Measurements from ENCODE around the gene CDCA5. TPM values are rescaled to one million over a fixed set of nuclear protein-coding genes. Genes with fewer than 3 reads are reported as not detected.

The CDCA5 gene
- total RNA-seq, 2 donors from 2014 or later = 48.1 to 82.6 TPM

DNA sequence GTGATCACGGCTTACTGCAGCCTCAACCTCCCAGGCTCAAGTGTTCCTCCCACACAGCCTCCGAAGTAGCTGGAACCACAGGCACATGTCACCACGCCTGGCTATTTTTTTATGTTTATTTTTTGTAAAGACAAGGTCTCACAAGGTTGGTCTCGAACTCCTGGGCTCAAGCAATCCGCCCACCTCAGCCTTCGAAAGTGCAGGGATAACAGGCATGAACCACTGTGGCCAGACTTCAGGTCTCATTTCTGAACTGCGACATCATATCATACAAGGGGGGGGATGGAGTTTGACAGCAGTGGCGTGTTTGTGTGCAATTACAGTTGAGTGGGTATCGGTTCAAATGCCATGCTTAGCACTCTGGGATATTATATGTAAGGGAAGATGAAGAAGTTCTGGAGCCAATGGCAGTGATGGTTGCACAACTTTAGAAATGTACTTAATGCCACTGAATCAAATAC lies 32.4 kb downstream of the CDCA5 start:
- TF ChIP-seq, protein P1, sequence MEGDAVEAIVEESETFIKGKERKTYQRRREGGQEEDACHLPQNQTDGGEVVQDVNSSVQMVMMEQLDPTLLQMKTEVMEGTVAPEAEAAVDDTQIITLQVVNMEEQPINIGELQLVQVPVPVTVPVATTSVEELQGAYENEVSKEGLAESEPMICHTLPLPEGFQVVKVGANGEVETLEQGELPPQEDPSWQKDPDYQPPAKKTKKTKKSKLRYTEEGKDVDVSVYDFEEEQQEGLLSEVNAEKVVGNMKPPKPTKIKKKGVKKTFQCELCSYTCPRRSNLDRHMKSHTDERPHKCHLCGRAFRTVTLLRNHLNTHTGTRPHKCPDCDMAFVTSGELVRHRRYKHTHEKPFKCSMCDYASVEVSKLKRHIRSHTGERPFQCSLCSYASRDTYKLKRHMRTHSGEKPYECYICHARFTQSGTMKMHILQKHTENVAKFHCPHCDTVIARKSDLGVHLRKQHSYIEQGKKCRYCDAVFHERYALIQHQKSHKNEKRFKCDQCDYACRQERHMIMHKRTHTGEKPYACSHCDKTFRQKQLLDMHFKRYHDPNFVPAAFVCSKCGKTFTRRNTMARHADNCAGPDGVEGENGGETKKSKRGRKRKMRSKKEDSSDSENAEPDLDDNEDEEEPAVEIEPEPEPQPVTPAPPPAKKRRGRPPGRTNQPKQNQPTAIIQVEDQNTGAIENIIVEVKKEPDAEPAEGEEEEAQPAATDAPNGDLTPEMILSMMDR (conservative IDR thresholded peaks at IDR 0.05) = no peak
- Mint-ChIP-seq H3K27ac (no peak overlapping the region), H3K9me3 (no peaks in the 10 kb centered on the region), H3K27me3 (ENCODE audit: insufficient read depth) (peaks cover 13% of the 10 kb centered on the region), H3K36me3 (ENCODE audit: low read depth) (no peaks in the 10 kb centered on the region), H3K4me1 (peaks cover 4% of the 10 kb centered on the region), H3K4me3 (no peak overlapping the region)
- no peaks in the 10 kb centered on the region for H3K4me1 ChIP-seq (ENCODE audit: control insufficient read depth, insufficient read depth, low read length)
- H3K27me3 ChIP-seq (ENCODE audit: control insufficient read depth, insufficient read depth, low read length, poor library complexity, severe bottlenecking) = no peaks in the 10 kb centered on the region
- no peak overlapping the region for H3K4me3 ChIP-seq (ENCODE audit: low read length)
- no peaks in the 10 kb centered on the region for H3K9me3 ChIP-seq (ENCODE audit: control insufficient read depth, low read length)
- H3K27ac ChIP-seq (ENCODE audit: low read depth, low read length) = no peak overlapping the region
- no peak for DNase-seq
- no peak overlapping the region for H3K9ac ChIP-seq (ENCODE audit: extremely low read depth, low read length, poor library complexity, severe bottlenecking)
- H3K36me3 ChIP-seq (ENCODE audit: control insufficient read depth, insufficient read depth, low read length) = no peaks in the 10 kb centered on the region
- WGBS, 2 experiments (ENCODE audit: insufficient coverage in 1 of 2, insufficient read length in 1 of 2) = 94 to 96% methylated on average over 8 to 9 of the region's 9 CpGs

GRCh38 chr11:65047581-65048422 lies 36.0 kb downstream of the CDCA5 start:
- DNase-seq = no peak
- Mint-ChIP-seq H3K4me1 (peaks cover 4% of the 10 kb centered on the region), H3K9me3 (no peaks in the 10 kb centered on the region), H3K36me3 (ENCODE audit: low read depth) (peaks cover 10% of the 10 kb centered on the region), H3K4me3 (peak overlapping the region; percentile 35), H3K27ac (no peak overlapping the region), H3K27me3 (ENCODE audit: insufficient read depth) (peaks cover 9% of the 10 kb centered on the region)
- 89 to 93% methylated on average over 25 to 56 of the region's 56 CpGs for WGBS, 2 experiments (ENCODE audit: insufficient coverage in 1 of 2, insufficient read length in 1 of 2)
- Histone ChIP-seq H3K27me3 (ENCODE audit: control insufficient read depth, insufficient read depth, low read length, poor library complexity, severe bottlenecking) (no peaks in the 10 kb centered on the region), H3K27ac (ENCODE audit: low read depth, low read length) (no peak overlapping the region), H3K36me3 (ENCODE audit: control insufficient read depth, insufficient read depth, low read length) (peaks cover 7% of the 10 kb centered on the region), H3K9me3 (ENCODE audit: control insufficient read depth, low read length) (no peaks in the 10 kb centered on the region), H3K9ac (ENCODE audit: extremely low read depth, low read length, poor library complexity, severe bottlenecking) (no peak overlapping the region), H3K4me1 (ENCODE audit: control insufficient read depth, insufficient read depth, low read length) (no peaks in the 10 kb centered on the region), H3K4me3 (ENCODE audit: low read length) (no peak overlapping the region)
- TF ChIP-seq, protein P1 (conservative IDR thresholded peaks at IDR 0.05) = no peak

GRCh38 chr11:65045728-65046127 lies 38.1 kb downstream of the CDCA5 start:
- no peak overlapping the region for H3K27ac Mint-ChIP-seq
- Histone ChIP-seq H3K27me3 (ENCODE audit: control insufficient read depth, insufficient read depth, low read length, poor library complexity, severe bottlenecking) (no peaks in the 10 kb centered on the region), H3K9me3 (ENCODE audit: control insufficient read depth, low read length) (no peaks in the 10 kb centered on the region), H3K9ac (ENCODE audit: extremely low read depth, low read length, poor library complexity, severe bottlenecking) (no peak overlapping the region), H3K4me3 (ENCODE audit: low read length) (no peak overlapping the region), H3K36me3 (ENCODE audit: control insufficient read depth, insufficient read depth, low read length) (peaks cover 7% of the 10 kb centered on the region), H3K27ac (ENCODE audit: low read depth, low read length) (no peak overlapping the region), H3K4me1 (ENCODE audit: control insufficient read depth, insufficient read depth, low read length) (no peaks in the 10 kb centered on the region)
- no peaks in the 10 kb centered on the region for H3K9me3 Mint-ChIP-seq
- peaks cover 4% of the 10 kb centered on the region for H3K4me1 Mint-ChIP-seq
- no peak overlapping the region for H3K4me3 Mint-ChIP-seq
- 90 to 95% methylated on average over 5 to 7 of the region's 7 CpGs for WGBS, 2 experiments (ENCODE audit: insufficient coverage in 1 of 2, insufficient read length in 1 of 2)
- peaks cover 10% of the 10 kb centered on the region for H3K36me3 Mint-ChIP-seq (ENCODE audit: low read depth)
- TF ChIP-seq, protein P1 (conservative IDR thresholded peaks at IDR 0.05) = peak; percentile 16
- DNase-seq = no peak
- H3K27me3 Mint-ChIP-seq (ENCODE audit: insufficient read depth) = peaks cover 9% of the 10 kb centered on the region
